Mononuclear cell (primary cell): ENCODE data around the gene FMN1. TPM values are rescaled to one million over a fixed set of nuclear protein-coding genes. Genes with fewer than 3 reads are reported as not detected.

ENCODE experiments used
- H3K27me3 ChIP-seq: 2 replicates; pipeline ENCODE4 v1.6.0; 2011; ENCODE audit warnings: low read length, control low read depth; ENCODE audit not compliant: insufficient read depth
- H3K4me1 ChIP-seq: 2 replicates; pipeline ENCODE4 v1.5.1; 2011; ENCODE audit warnings: mild to moderate bottlenecking, low read length, control low read depth; ENCODE audit not compliant: insufficient read depth
- H3K4me3 ChIP-seq: 2 replicates; pipeline ENCODE4 v1.5.1; 2011; ENCODE audit warnings: mild to moderate bottlenecking, low read length, moderate library complexity
- H3K9me3 ChIP-seq: 2 replicates; pipeline ENCODE4 v1.5.1; 2011; ENCODE audit warnings: low read depth, mild to moderate bottlenecking, control low read depth, low read length
- total RNA-seq: library from RNA; depleted of rRNA; stranded (reverse); fragments of >200 nt; gene quantifications from one replicate; pipeline ENCODE4 v1.2.3, GENCODE V29; 2012

FMN1 gene
- total RNA-seq, 1 donor = 31.2 TPM

GRCh38 chr15:32746116-32746857, 448.2 kb downstream of the FMN1 start:
- no peaks in the 10 kb centered on the region for H3K4me1 ChIP-seq

GRCh38 chr15:32743411-32744140, 450.9 kb downstream of the FMN1 start:
- peaks cover 5% of the 10 kb centered on the region for H3K9me3 ChIP-seq
- no peak overlapping the region for H3K4me3 ChIP-seq
- H3K27me3 ChIP-seq = no peaks in the 10 kb centered on the region
- H3K4me1 ChIP-seq = no peaks in the 10 kb centered on the region

More at GRCh38 chr15:32746116-32746857, 448.2 kb downstream of the FMN1 start:
- Histone ChIP-seq H3K9me3 (peaks cover 5% of the 10 kb centered on the region), H3K4me3 (no peak overlapping the region), H3K27me3 (no peaks in the 10 kb centered on the region)

- H3K9me3 ChIP-seq = peaks cover 5% of the 10 kb centered on the region
- H3K4me3 ChIP-seq = no peak overlapping the region
- H3K4me1 ChIP-seq = no peaks in the 10 kb centered on the region
- H3K27me3 ChIP-seq = peaks cover 5% of the 10 kb centered on the region
These were observed 454.9 kb downstream of the FMN1 start for GRCh38 chr15:32739522-32740063.

GRCh38 chr15:32738666-32739065, 455.8 kb downstream of the FMN1 start:
- peaks cover 5% of the 10 kb centered on the region for H3K27me3 ChIP-seq
- peaks cover 5% of the 10 kb centered on the region for H3K9me3 ChIP-seq
- H3K4me1 ChIP-seq = no peaks in the 10 kb centered on the region
- H3K4me3 ChIP-seq = no peak overlapping the region

GRCh38 chr15:32737304-32737703, 457.2 kb downstream of the FMN1 start:
- H3K9me3 ChIP-seq = no peaks in the 10 kb centered on the region
- H3K4me1 ChIP-seq = no peaks in the 10 kb centered on the region
- peaks cover 5% of the 10 kb centered on the region for H3K27me3 ChIP-seq
- H3K4me3 ChIP-seq = no peak overlapping the region

- H3K4me3 ChIP-seq = no peak overlapping the region
- H3K27me3 ChIP-seq = peaks cover 5% of the 10 kb centered on the region
- no peaks in the 10 kb centered on the region for H3K4me1 ChIP-seq
- no peaks in the 10 kb centered on the region for H3K9me3 ChIP-seq
These were observed 457.8 kb downstream of the FMN1 start for GRCh38 chr15:32736701-32737061.

GRCh38 chr15:32735989-32736700, 458.4 kb downstream of the FMN1 start:
- H3K27me3 ChIP-seq = peaks cover 7% of the 10 kb centered on the region
- H3K4me1 ChIP-seq = no peaks in the 10 kb centered on the region
- H3K4me3 ChIP-seq = no peak overlapping the region
- H3K9me3 ChIP-seq = no peaks in the 10 kb centered on the region

GRCh38 chr15:32733281-32733680, 461.2 kb downstream of the FMN1 start:
- peaks cover 9% of the 10 kb centered on the region for H3K27me3 ChIP-seq
- H3K9me3 ChIP-seq = no peaks in the 10 kb centered on the region
- H3K4me3 ChIP-seq = no peak overlapping the region
- no peaks in the 10 kb centered on the region for H3K4me1 ChIP-seq

- Histone ChIP-seq H3K27me3 (peaks cover 9% of the 10 kb centered on the region), H3K4me3 (no peak overlapping the region), H3K4me1 (no peaks in the 10 kb centered on the region), H3K9me3 (no peaks in the 10 kb centered on the region)
These were observed 461.8 kb downstream of the FMN1 start for GRCh38 chr15:32732574-32733157.

- no peak overlapping the region for H3K4me3 ChIP-seq
- H3K4me1 ChIP-seq = no peaks in the 10 kb centered on the region
- no peaks in the 10 kb centered on the region for H3K9me3 ChIP-seq
- H3K27me3 ChIP-seq = peaks cover 9% of the 10 kb centered on the region
These were observed 463.5 kb downstream of the FMN1 start for GRCh38 chr15:32730677-32731654.

GRCh38 chr15:32729700-32730395, 464.7 kb downstream of the FMN1 start:
- H3K9me3 ChIP-seq = no peaks in the 10 kb centered on the region
- H3K27me3 ChIP-seq = peaks cover 4% of the 10 kb centered on the region
- H3K4me1 ChIP-seq = no peaks in the 10 kb centered on the region
- H3K4me3 ChIP-seq = no peak overlapping the region

GRCh38 chr15:32723171-32723948, 471.2 kb downstream of the FMN1 start:
- H3K9me3 ChIP-seq = no peaks in the 10 kb centered on the region
- peaks cover 9% of the 10 kb centered on the region for H3K4me1 ChIP-seq
- H3K4me3 ChIP-seq = no peak overlapping the region
- H3K27me3 ChIP-seq = peaks cover 36% of the 10 kb centered on the region

- H3K9me3 ChIP-seq = no peaks in the 10 kb centered on the region
These were observed 472.4 kb downstream of the FMN1 start for GRCh38 chr15:32722136-32722535.

More at GRCh38 chr15:32722136-32722535, 472.4 kb downstream of the FMN1 start:
- peaks cover 45% of the 10 kb centered on the region for H3K27me3 ChIP-seq
- peaks cover 18% of the 10 kb centered on the region for H3K4me1 ChIP-seq
- H3K4me3 ChIP-seq = no peak overlapping the region
